Measurements from ENCODE around the gene MDM4. TPM values are rescaled to one million over a fixed set of nuclear protein-coding genes. Genes with fewer than 3 reads are reported as not detected.

MDM4 gene
- total RNA-seq, 4 donors from 2014 or later: 66.1 to 92.3 (median 88.6) TPM

GRCh38 chr1:204528241-204528640 lies 12.0 kb downstream of the MDM4 start:
- TF ChIP-seq, protein P1, sequence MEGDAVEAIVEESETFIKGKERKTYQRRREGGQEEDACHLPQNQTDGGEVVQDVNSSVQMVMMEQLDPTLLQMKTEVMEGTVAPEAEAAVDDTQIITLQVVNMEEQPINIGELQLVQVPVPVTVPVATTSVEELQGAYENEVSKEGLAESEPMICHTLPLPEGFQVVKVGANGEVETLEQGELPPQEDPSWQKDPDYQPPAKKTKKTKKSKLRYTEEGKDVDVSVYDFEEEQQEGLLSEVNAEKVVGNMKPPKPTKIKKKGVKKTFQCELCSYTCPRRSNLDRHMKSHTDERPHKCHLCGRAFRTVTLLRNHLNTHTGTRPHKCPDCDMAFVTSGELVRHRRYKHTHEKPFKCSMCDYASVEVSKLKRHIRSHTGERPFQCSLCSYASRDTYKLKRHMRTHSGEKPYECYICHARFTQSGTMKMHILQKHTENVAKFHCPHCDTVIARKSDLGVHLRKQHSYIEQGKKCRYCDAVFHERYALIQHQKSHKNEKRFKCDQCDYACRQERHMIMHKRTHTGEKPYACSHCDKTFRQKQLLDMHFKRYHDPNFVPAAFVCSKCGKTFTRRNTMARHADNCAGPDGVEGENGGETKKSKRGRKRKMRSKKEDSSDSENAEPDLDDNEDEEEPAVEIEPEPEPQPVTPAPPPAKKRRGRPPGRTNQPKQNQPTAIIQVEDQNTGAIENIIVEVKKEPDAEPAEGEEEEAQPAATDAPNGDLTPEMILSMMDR (IDR thresholded peaks at IDR 0.05; ENCODE audit: low read depth): no peak

DNA sequence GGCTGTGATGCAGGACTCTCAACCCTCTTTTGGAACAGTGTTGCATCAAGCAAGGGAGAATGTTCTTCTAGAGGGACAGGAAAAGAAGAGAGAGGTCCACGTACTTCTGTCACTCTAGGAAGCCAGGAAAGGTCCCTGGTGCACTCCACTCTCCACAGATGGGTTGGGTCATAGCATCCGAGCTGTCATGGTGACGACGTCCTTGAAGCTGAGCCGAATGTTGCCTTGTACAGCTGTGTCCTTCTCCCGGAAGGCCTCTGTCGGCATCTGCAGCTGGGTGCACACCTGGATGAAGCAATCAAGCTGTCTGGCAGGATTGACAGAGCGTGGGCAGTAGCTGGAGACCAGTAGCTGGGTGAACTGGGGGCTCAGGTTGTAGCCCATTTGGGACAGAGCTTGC lies 12.5 kb downstream of the MDM4 start:
- TF ChIP-seq, protein P1 (IDR thresholded peaks at IDR 0.05; ENCODE audit: low read depth): no peak

GRCh38 chr1:204529371-204529895 lies 13.2 kb downstream of the MDM4 start:
- TF ChIP-seq, protein P1 (IDR thresholded peaks at IDR 0.05; ENCODE audit: low read depth): no peak

DNA sequence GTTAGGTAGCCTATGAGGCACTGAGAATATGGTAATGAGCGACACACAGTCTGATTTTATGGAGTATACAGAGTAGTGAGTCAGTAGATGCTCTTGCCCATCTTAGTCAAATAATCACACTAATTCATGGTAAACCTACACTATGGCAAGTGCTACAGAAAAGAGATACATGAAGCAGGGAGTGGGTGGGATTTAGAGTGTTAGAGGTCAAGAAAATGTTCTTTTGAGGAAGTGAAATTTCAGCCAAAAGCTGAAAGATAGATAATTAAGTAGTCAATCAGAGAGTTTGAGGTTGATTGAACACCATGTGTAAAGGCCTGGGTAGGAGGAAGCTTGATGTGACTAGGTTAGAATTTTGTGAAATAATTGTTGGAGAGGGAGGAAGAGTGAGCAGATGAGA lies 14.7 kb downstream of the MDM4 start:
- TF ChIP-seq, protein P1 (IDR thresholded peaks at IDR 0.05; ENCODE audit: low read depth): no peak

DNA sequence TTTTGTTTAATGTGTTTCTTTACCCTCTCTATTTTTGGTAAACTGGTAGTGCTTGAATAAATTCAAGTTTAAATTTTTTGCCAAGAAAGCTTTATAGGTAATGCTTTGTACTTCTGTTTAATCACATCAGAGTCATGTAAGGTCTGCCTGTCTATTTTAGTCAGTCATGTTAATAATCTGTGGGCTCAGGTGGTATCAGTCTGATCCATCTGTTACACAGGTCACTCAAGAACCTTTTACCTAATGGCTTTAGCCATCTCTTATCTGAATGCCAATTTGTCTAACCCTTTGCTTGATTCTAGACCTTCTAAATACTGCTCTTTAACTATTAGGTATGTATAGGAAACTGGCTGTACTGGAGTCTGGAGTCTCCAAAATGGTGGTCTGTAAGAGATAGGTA lies 16.6 kb downstream of the MDM4 start:
- TF ChIP-seq, protein P1 (IDR thresholded peaks at IDR 0.05; ENCODE audit: low read depth): no peak

- TF ChIP-seq, protein P1 (IDR thresholded peaks at IDR 0.05; ENCODE audit: low read depth): no peak
These were observed 25.4 kb downstream of the MDM4 start for GRCh38 chr1:204541626-204542025.

- TF ChIP-seq, protein P1 (IDR thresholded peaks at IDR 0.05; ENCODE audit: low read depth): no peak
These were observed 28.1 kb downstream of the MDM4 start for GRCh38 chr1:204544321-204544720.
